Adrenal gland (tissue), 5 donors: Measurements from ENCODE around the gene DIP2C.

Experiments used
- CTCF ChIP-seq, 6 experiments: fragments of 450-650 bp in 4 of 6; fragments of 200-600 bp in 2 of 6; sonication (generic) in 1 of 6; IDR thresholded peaks; 1 replicate in 5 of 6; 2 replicates in 1 of 6; pipeline versions ENCODE4 v1.5.1 to v1.8.0; 2016 to 2021; ENCODE audit warnings: antibody characterized with exemption in 6 of 6, mild to moderate bottlenecking in 2 of 6, moderate library complexity in 1 of 6
- POLR2A ChIP-seq, 2 donors: fragments of 450-650 bp; IDR thresholded peaks; one replicate each; pipeline ENCODE4 v1.6.1; 2017; ENCODE audit warnings: antibody characterized with exemption in 2 of 2, mild to moderate bottlenecking in 2 of 2, moderate library complexity in 1 of 2
- donor health status: DM: no; HTN: no; CAD: no.

GRCh38 chr10:387909-388660, 301.4 kb downstream of the DIP2C start:
- TF ChIP-seq CTCF (IDR thresholded peaks at IDR 0.05) (no peak), POLR2A (IDR thresholded peaks at IDR 0.05) (no peak)
